GM21381 (cell line): ENCODE results near the gene TSPEAR.
"Not testable (repeated sequence)": the region's sequence is repeated elsewhere in the genome, so short reads cannot be mapped to it uniquely, and the experiment has no call there.

ENCODE experiments used
- ATAC-seq: cut with Tn5 transposase; IDR thresholded peaks from one replicate; pipeline ENCODE4 v1.9.1; 2021; ENCODE audit warnings: mild to moderate bottlenecking, moderate library complexity; ENCODE audit not compliant: unreplicated experiment

The TSPEAR gene

DNA sequence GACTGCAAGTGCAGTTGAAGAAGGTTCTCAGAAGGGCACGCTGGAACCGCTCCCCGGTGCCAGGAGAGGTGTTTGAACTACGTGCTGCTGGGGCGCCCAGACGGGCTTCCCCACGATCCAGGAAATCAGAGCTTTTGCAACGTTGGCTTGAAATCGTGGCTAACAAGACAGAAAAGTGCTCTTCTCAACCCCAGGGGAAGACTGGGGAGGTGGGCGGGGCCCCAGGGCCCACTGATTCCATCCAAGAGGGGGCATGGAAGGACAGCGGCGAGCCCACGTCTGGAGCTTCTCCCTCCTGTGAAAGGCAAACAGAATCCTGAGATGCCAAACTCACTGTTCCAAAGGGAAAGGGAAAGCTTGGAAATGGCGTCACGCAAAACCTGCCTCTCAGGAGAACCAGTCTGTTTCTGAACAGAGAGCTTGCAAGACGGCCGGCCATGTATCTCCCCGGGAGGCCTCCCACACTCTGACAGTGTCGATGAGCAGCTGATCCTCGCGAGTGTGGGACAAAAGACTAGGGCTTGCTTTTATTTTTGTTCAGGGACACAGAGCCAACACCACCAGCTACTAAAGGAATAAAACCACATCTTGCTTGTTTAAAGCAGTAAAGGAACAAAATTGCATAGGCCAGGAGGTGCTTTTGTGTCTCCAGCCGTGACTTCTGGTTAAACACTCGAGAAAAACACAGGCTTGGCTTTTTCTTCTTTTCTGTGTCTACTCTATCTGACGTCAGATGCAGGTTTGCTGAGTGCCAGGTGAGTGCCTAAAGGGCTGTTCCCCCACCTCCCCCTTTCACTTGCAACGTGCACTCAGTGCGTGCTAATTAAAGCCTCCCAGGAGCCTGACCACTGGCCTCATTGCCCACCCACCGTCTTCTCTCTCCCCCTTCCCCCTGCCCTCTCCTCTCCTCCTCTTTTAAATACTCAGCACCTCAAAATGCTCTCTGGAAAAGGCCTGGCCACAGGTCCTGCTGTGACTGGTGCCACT is 214.5 kb downstream of the TSPEAR start:
- ATAC-seq = no peak

DNA sequence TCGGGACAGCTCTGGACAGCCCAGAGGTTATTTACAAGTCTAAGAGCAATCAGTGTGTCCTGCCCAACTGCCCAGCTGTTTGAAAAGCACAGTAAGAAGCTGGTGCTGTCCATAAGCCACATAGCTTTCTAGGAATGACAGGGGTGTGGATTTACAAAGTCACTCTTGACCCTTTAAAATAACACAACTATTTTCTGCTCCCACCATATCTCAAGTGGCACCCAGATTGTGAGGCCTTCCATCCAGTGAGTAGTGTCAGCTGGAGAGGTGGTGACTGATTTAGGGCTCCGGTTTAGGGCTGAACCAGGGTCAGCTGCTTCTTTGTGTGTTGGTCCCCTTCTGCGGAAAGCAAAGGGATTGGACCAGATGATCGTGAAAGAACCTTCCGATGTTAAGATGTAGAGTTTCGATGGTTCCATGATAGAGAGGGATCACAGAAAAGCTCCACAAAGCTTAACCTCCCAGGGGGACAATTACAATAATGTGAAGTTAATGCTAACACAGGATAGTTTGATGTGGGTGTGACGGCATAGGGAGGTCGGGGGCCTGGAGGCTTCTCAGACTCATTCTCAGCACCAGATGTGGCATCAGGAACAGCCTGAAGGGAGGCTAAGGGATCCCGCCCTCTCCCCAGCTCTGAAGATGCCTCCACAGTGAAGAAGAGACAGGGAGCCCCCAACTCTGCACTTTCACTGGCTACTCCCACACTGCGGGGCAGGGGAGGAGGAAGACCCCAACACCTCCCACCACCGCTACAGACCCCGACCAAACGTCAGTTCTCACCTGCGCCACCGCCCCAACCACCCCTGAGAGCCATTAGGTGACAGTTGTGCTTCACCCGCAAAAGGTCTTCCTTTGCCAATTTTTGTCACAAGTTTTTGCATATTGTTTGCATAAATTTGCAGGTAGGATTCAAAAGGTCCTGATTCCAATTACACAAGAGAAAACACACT is 215.5 kb downstream of the TSPEAR start:
- no peak for ATAC-seq

DNA sequence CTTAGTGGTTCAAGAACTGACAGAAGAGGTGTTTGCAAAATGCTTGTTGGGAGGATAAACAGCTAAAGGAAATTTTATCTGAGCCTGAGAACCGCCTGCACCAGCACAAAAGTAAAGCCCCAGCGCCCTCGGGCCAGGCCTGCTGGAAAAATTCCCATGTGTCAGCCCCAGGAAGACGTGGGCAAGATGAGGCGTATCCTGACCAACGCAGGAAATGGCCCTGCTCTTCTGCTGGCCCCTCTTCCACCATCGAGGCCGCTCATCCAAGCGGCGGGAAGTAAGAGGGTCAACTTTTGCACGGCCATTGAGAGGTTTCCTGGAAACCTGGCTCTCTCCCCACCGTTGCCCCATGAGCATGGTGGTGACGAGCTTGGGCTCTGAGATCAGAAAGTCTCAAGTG is 216.4 kb downstream of the TSPEAR start:
- no peak for ATAC-seq

DNA sequence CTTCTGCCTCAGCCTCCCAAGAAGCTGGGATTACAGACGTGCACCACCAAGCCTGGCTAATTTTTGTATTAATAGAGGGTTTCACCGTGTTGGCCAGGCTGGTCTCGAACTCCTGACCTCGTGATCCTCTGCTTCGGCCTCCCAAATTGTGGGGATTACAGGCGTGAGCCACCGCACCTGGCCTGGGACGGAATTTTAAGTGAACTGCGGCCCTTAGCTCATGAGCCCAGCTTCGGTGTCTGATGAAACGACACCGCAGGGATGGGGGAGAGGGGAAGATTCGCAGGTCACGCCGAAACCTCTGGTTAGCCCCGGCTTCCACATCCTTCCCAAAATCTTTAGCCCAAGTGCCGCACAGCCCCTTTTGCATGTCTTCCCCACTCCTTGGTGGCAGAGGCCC is 217.0 kb downstream of the TSPEAR start:
- ATAC-seq = no peak

DNA sequence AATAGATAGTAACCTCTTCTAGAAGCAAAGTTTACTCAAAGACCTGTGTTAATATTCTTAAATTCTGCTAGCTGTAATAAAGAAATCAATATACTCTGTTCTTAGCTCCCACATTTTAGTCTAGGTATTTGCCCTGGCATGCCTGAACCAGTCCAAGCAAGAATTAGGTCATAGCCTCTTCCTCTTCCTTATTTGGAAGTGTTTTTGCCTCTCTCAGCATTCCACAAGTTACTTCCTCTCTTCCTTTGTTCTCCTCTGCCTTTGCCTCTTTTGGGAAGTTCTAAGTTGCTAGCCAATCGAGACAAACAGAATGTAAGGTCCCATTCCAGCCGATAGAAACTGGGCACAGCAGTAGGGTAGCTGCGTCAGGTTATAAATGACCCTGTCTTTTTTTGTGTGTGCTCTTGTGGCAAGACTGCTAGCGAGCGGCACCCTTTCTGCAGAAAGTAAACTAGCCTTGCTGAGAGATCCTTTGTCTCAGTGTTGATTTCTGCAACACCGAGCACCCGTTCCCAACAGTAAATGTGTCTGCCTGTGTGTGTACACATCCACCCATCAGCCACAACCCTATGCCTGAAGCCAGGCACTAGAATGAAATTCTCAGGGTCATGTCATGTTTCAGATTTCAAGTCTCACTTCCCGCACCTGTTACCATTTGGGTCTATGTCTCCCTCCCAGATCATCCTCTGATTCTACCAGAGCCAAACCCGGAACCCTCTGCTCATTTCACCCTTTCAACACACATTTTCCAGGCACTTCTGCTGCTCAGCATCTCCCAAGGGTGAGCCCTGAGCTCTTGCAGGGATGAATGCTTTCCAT is 218.6 kb downstream of the TSPEAR start:
- no peak for ATAC-seq

DNA sequence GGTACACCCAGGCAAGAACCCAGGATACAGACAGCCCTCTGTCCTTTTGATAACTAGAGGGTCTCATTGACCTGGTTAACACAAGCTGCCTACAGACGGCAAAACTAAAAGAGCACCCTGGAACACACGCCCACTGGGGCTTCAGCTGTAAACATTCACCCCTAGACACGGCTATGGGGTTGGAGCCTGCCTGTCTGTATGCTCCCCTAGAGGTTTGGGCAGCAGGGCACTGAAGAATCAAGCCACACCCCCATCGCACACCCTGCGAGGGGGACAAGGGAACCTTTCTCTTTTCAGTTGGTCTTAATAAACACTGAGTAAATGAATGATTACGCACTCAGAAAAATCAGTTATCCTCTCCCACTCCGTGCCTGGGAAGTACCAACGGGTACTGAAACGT is 220.6 kb downstream of the TSPEAR start:
- ATAC-seq = no peak

DNA sequence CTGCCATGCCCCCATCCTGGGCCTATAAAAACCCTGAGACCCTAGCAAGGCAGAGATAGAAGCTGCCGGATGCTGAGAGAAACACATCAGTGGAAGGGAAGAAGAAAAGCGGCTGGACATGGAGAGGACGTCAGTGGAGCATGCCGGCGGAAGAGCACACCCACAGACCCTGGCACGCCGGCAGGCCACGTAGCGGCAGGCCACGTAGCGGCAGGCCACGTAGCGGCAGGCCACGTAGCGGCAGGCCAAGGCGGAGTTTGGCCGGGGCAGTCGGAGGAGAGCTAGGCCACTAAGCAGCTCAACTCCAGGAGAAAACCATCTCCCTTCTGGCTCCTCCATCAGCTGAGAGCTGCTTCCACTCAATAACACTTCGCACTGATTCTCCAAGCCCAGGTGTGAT is 221.0 kb downstream of the TSPEAR start:
- no peak for ATAC-seq

DNA sequence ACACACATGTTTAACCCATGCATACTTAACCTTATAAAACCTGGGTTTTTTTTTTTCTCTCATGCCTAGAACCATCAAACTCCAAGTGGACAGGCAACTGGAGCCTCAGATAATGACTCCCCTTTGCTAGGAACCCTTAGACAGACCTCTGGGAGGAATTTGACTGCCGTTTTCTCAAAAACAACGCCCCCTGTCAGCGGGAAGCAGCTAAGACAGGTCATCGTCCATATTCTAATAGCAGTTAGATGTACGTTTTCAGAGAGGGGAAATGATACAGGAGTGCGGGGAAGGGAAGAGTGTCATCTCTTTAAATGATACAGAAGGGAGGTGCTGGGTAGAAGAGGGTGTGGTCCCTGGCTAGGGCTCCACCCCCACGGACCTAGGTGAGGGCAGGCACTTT is 221.4 kb downstream of the TSPEAR start:
- no peak for ATAC-seq

DNA sequence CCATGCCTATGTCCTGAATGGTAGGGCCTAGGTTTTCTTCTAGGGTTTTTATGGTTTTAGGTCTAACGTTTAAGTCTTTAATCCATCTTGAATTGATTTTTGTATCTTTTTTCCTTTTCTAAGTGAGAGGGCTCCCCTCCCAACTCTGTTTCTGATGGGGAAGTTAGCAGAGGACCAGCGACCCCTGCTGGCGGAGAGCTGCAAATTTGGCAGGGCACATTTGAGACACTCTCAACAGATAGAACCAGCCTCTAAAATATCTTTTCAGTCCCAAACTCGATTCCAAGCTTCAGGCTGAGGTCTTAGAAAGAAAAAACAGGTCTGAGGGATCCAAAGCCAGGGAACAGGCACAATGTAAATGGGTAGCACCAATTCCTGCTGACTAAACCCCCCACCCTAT is 223.5 kb downstream of the TSPEAR start:
- ATAC-seq = no peak

DNA sequence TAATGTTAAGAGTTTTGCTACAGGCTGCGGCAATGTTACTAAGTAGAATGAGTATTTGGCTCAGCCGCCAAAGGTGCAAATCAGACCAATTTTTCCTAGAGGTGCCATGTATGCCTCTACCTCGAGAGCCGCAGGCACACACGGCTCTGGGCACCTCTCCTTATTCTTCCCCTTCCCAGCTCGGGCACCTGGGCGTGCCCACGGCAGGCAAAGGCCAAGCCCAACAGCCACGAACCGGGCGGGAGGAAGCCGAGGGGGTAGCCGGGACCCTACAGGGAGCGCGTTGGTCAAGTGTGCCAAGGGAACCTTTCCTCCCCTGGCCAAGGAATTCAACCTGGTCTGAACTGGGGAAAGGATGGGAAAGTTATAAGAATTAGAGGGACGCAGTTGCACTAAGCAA is 225.1 kb downstream of the TSPEAR start:
- ATAC-seq = no peak

DNA sequence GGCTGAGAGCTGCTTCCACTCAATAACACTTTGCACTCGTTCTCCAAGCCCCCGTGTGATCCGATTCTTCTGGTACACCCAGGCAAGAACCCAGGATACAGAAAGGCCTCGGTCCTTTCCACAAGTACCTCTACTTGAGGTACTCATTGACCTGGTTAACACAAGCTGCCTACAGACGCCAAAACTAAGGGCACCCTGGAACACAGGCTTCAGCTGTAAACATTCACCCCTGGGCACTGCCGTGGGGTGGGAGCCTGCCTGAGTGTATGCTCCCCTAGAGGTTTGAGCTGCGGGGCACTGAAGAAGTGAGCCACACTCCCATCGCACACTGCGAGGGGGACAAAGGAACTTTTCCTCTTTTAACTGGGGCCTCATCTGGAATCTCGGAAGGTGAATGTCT is 225.6 kb downstream of the TSPEAR start:
- no peak for ATAC-seq

DNA sequence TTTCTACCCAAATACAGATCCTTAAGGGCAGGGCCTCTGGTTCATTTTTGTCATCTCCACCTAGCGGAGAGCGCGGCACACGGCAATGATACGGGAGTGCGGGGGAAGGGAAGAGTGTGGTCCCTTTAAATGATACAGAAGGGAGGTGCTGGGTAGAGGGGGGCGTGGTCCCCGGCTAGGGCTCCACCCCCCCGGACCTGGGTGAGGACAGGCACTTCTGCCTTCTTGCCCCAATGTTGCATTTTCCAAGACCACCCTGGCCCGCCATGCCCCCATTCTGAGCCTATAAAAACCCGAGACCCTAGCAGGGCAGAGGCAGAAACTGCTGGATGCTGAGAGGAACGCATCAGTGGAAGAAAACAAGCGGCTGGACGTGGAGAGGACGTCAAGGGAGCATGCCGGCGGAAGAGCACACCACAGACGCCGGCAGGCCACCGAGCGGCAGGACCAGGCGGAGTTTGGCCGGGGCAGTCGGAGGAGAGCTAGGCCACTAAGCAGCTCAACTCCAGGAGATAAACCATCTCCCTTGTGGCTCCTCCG is 226.0 kb downstream of the TSPEAR start:
- ATAC-seq = no peak

DNA sequence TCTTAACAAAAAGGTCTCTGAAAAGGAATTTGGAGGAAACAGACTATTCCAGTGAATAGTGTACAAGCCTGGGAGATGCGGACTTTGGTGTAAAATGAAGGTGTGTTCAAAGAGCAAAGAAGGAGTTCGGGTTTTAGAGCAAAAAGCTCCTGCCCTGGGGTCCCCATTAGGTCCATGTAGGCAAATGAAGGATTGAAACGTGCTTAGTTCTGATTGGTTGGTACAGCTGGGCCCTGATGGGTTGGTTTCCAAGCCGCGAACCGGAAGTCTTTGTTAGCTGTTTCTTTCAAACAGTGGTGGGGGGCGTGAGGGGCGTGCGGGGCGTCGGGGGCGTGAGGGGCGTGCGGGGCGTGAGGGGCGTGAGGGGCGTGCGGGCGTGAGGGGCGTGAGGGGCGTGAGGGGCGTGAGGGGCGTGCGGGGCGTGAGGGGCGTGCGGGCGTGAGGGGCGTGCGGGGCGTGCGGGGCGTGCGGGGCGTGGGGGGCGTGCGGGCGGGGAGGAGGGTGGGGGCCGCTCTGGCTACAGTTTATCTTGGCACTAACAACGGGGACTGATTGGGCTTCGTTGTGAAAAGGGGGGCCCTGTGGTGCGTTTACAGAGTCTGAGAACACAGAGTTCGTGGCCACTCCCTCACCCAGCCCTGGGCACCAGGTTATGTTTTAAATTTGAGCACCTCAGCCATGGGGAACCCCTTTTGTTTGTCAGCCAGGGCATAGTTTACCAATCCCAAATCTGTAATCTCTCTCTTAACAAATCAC is 226.7 kb downstream of the TSPEAR start:
- ATAC-seq = no peak

DNA sequence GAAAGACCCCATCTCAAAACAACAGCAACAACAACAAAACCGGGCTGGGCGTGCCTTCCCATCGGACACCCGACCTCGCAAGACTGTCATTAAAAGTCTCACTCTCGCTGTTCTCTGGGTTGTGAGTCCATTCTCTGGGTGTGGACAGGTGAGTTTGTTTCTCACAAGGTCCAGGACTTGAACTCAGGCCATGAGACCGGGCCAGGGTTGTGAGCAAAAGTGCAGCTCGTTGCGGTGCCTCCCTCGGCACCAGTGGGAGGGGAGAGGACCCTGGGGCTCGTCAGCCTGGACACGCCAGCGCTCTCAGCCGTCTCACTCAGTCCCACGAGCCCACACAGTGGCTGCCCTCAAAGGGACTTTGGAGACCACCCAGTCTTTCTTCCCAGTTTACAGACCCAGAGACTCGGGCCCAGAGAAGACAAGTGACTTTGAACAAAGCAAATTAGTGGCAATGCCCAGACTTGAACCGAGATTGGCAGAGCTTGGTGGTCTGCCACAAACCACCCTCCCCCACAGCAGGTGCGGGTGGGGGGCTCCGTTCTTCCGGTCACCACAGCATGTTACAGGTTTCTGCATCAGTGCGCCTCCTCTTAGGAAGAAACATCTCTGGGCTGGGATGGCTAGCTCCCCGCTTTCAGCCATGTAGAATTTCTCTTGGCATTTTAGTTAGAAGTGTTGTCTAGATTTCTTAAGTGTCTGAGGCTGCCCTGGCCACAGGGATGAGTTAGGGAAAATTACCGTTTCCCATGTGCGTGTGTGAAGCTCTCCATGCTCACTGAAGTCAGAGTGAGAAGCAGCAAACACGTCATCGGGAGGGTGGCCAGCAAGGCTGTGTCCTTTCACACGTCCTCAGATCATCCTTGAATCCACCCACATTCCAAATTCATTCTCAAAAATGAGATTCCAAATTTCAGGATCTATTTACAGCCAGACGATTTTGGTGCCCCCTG is 227.8 kb downstream of the TSPEAR start:
- no peak for ATAC-seq

DNA sequence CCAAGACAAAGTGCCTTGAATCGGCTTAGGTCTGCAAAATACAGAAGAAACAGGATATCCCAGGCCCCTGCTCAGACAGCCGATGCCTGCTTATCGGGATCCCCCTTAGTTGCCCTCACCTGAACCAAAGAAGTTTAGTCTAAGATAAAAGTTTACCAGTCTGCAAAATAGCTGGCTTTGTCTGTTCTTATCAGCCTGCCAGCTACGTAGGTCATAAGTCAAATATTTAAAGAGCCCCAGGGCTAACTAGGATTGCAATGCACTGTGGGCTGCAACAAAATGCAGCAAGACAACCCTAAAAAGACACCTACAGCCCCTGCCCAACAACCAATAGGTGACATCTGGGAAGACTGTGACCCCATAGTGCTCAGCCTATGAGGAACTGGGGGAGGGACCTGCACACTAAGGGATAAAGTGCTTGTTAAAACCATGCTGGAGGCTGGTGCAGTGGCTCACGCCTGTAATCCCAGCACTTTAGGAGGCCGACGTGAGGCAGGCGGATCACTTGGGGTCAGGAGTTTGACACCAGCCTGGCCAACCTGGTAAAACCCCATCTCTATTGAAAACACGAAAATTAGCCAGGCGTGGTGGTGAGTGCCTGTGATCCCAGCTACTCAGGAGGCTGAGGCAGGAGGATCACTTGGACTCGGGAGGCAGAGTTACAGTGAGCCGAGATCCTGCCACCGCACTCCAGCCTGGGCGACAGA is 228.6 kb downstream of the TSPEAR start:
- no peak for ATAC-seq

DNA sequence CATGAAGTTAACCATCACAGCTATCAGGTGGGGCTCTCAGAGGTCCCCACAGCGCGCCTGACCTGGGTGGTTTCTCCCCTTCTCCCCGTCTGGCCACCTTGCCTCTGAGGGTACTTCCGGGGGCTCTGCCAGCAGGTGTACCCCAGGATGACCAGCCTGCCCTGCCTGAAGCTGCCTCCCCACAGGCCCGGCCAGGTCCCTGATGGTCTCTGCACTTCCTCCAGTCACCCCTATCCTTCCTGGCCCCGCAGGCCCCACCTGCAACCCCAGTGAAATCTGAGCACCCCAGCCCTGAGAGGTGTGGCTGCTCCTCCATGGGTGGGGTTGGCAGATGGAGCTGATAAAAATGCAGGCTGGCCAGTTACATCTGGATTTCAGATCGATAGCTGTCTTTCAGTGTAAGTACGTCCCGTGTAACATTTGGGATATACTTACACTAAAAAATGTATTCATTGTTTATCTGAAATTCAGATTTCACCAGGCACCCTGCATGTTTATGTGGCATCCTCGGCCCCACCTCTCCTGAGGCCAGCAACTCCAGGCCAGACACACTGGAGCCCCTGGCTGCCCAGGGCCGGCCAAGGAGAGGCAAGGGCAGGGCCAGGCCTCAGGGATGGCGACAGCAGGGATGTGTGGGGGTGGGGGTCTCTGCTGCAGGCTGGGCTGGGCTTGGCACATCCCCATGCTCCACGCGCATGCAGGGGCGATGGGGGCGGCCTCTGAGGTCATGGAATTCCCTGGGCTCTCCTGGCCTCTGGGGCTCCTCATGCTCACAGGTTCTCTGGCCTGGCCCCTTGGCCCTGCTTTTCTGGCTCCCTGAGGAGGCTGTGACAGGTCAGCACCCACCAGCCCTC is 230.9 kb downstream of the TSPEAR start:
- no peak for ATAC-seq

DNA sequence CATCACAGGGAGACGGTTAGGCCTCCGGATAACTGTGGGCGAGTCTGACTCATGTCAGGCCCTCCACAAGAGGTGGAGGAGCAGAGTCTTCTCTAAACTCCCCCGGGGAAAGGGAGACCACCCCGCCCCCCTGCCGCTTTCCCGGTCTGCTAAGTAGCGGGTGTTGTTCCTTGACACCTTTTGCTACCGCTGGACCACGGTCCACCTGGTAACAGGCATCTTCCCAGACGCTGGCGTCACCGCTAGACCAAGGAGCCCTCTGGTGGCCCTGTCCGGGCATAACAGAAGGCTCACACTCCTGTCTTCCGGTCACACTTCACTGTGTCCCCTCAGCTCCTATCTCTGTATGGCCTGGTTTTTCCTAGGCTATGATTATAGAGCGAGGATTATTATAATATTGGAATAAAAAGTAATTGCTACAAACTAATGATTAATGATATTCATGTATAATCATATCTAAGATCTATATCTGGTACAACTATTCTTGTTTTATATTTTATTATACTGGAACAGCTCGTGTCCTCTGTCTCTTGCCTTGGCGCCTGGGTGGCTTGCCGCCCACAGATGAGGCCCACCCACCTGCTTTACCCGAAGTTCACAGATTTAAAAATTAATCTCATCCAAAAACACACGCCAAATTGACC is 231.7 kb downstream of the TSPEAR start:
- ATAC-seq = not testable (repeated sequence)
